ENCODE measurements around the gene TMEM72. TPM values are rescaled to one million over a fixed set of nuclear protein-coding genes. Genes with fewer than 3 reads are reported as not detected.

TMEM72 gene
- total RNA-seq = not detected in 2 replicates

DNA sequence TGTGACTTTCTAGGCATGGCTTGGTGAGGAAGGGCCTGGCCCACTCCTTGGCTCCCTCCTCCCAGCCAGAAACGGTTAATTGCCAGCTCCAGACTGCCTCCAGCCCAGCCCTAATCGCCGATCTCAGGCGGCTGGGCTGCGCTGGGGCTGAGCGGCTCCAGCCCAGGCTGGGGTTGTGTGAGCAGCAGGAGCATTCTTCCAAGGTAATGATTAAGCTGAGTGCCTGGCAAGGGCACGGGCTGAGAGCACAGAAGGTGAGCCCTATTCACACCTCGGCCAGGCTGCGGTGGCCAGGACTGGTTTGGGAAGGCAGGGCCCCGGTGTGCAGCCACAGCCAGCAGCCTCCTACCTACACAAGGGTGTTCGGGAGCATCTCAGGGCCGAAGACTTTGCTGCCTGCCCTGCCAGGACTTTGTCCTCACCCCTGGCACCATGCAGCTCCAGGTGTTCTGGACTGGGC lies at the start of gene TMEM72:
TSS of gene TMEM72 (plus strand) at position 257 of the 460 bp plus-strand sequence. CDS start at position 433, 176 bp downstream.

DNA sequence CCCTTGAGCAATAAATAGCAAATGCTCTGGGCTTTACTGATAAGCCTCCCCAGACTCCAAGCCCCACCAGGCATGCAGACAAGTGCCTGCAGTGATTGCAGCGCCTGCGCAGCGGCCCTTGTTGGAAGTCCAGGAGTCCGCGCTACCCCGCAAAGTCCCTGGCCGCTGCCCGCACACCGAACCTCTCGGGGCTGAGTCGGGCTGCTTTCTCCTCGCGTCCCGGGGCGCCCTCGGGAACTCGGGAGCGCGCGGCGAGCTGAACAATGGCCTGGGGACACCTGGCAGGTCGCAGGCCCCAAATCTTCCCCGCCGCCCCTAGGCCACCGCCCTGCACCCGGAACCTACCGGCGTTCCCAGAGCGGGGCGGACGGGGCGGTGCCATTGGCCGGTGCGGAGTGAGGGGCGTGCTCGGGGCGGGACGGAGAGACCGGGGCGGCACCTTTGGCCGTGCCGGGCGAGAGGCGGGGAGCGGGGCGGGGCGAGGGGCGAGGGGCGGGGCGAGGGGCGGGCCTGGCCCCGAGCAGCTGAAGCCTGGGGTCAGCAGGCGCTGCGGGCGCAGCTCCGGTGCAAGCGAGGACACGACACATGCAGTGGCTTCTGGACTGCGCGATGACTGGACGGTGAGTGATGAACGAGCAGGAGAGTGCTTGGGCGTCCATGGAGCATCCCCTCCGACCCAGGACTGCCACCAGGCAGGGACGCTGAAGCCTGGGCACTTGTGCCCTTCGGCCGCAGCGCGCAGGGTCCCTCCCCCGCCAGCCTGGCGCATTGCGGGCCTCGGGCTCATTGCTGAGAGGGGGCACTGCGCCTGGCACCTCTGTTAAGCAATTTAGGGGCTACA lies 48.3 kb downstream of the TMEM72 start, which contains the start of gene RASSF4:
TSS of gene RASSF4 (plus strand) at position 556 of the 841 bp plus-strand sequence. CDS start 10,401 bp downstream, outside the sequence.

DNA sequence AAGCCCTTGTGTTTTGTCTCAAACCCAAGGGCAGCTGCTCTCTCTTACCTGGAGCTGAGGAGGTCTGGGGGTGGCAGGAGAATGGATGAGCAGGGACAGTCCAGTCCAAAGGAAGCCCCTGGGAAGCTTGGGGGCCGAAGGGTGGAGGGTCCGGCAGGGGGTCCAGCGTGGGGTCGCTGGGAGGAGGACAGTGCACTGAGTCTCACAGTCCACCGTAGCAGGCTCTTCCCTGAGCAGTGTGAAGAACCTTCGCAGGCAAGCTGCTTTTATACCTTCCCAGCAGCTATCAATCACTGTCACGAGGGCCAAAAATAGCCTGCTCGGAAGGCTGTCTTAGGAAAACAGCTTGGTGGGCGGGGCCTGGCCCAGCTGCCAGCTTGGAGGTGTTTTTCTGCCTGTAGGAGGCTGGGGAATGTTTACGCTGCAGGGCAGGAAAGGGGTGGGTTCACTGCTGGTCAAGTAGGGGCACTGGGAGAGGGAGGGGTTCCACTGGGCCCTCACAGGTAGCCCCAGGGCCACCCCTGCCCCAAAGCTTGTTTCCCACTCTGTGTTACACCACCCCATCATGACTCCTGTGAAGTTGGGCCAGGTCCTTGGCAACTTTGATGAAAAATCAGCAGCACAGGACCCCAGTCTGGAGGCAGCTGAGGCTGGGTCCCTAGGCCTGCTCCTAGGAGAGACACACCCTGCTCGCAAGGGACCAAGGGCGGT lies 67.6 kb downstream of the TMEM72 start, which contains the start of gene DEPP1:
TSS of gene DEPP1 (minus strand) at position 240 of the 711 bp plus-strand sequence. CDS start 779 bp downstream, outside the sequence.

Other genes with a start within 250 kb of the TMEM72 start
- gene RASSF4, start 48.5 kb downstream of the TMEM72 start, total RNA-seq = 6.4 and 15.1 TPM in 2 replicates
- gene DEPP1, start 67.5 kb downstream of the TMEM72 start, total RNA-seq = 38.4 and 77.9 TPM in 2 replicates
- gene ZNF22, start 89.6 kb downstream of the TMEM72 start, total RNA-seq = 9.3 and 17.0 TPM in 2 replicates